ENCODE data around the gene EFCAB9. TPM values are rescaled to one million over a fixed set of nuclear protein-coding genes. Genes with fewer than 3 reads are reported as not detected.
"Not testable (repeated sequence)": the region's sequence is repeated elsewhere in the genome, so short reads cannot be mapped to it uniquely, and the experiment has no call there.

Gene EFCAB9
- total and polyA plus RNA-seq, 9 donors, result not detected

DNA sequence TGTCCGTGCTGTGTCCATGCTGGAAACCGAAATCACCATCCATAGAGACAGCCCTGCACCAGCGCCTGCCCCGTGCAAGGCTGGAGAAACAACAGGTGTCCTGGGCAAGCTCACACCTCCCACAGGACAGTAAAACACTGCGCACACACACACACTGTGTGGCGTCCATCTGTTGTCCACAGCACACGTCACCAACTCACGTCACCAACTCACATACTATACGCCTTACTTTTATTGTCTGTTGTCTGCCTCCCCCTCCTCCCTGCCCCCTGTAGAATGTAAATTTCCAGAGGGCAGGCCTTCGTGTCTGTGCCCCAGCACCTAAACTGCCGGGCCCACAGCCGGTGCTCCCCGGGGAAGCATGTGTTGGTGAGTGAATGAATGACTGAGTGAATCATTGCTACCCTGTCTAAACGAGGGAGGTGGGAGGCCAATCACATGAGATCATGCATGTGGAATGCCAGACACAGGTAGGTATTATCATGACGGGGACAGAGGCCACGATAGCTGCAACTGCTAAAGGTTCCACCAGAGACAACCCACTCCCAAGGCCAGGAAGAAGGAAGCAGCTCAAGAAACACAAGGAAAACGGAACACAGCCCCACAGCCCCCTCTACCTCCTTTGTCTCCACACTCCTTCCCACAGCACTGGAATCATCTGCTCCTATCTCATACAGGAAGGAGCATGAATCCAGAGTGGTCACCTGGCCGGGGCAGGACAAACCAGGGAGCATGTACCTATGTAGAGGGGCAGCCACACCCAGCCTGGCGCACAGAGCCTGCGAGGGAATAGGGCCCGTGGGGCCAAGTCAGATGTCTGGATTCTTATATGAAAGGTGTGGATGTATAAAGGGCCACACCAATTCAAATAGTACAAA lies 47.9 kb upstream of the EFCAB9 start:
- Histone ChIP-seq H3K36me3 (no peaks in the 10 kb centered on the region), H3K27ac (no peak overlapping the region), H3K9me3 (no peaks in the 10 kb centered on the region), H3K4me1 (ENCODE audit: insufficient read depth) (no peaks in the 10 kb centered on the region), H3K27me3 (no peaks in the 10 kb centered on the region), H3K4me3 (no peak overlapping the region)
- intact Hi-C loops (cut with DNase I), result no loop called here
- DNase-seq, result no peak
- 85 to 88% (median 87%) methylated on average over 21 of the region's 21 CpGs for WGBS, 3 donors
- TF ChIP-seq, protein P1, sequence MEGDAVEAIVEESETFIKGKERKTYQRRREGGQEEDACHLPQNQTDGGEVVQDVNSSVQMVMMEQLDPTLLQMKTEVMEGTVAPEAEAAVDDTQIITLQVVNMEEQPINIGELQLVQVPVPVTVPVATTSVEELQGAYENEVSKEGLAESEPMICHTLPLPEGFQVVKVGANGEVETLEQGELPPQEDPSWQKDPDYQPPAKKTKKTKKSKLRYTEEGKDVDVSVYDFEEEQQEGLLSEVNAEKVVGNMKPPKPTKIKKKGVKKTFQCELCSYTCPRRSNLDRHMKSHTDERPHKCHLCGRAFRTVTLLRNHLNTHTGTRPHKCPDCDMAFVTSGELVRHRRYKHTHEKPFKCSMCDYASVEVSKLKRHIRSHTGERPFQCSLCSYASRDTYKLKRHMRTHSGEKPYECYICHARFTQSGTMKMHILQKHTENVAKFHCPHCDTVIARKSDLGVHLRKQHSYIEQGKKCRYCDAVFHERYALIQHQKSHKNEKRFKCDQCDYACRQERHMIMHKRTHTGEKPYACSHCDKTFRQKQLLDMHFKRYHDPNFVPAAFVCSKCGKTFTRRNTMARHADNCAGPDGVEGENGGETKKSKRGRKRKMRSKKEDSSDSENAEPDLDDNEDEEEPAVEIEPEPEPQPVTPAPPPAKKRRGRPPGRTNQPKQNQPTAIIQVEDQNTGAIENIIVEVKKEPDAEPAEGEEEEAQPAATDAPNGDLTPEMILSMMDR (IDR thresholded peaks at IDR 0.05), result no peak

DNA sequence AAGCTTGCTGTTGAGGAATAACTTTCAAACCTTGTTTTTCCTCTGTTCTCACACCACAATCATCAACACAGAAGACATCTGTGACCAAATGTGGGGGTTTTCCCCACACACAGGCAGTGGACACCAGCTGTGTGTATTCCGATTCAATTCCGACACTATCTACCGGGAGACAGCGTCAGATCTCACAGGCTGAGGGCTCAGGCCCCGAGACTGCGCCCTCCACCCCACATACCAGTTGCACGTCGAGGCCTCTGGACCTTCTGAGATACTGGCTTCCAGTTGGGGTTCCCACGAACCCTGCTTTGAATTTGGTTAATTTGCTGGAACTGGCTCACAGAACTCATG lies 47.3 kb upstream of the EFCAB9 start:
- H3K27ac ChIP-seq, result no peak overlapping the region
- no peaks in the 10 kb centered on the region for H3K27me3 ChIP-seq
- H3K4me1 ChIP-seq (ENCODE audit: insufficient read depth), result no peaks in the 10 kb centered on the region
- no peak for DNase-seq
- WGBS, 3 donors, result 88 to 94% (median 92%) methylated on average over 9 of the region's 9 CpGs
- H3K4me3 ChIP-seq, result no peak overlapping the region
- intact Hi-C loops (cut with DNase I), result no loop called here
- TF ChIP-seq POLR2A (IDR thresholded peaks at IDR 0.05), result no peak
- H3K9me3 ChIP-seq, result no peaks in the 10 kb centered on the region
- H3K36me3 ChIP-seq, result no peaks in the 10 kb centered on the region

DNA sequence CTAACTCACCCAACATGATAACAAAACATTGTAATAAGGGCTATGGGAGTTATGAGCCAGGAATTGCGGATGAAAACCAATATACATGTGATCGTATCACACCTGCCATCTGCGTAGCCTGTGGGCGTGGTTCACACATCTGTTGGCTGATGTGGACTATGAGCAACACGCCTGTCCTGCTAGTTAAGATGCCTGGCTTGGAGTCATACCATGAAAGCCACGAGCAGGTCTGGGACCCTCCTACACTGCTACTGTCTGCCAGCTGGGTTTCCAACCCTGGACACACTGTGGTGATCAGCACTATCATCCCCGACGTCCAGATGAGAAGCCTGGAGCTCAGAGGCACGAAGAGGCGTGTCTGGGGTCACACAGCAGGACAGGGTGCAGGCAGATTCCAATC lies 46.1 kb upstream of the EFCAB9 start:
- WGBS, 3 donors, result 79 to 85% (median 81%) methylated on average over 10 of the region's 10 CpGs
- TF ChIP-seq EP300 (IDR thresholded peaks at IDR 0.05), result no peak
- Histone ChIP-seq H3K4me3 (no peak overlapping the region), H3K27me3 (no peaks in the 10 kb centered on the region), H3K9me3 (no peaks in the 10 kb centered on the region), H3K4me1 (ENCODE audit: insufficient read depth) (no peaks in the 10 kb centered on the region), H3K27ac (no peak overlapping the region), H3K36me3 (no peaks in the 10 kb centered on the region)
- DNase-seq, result no peak
- intact Hi-C loops (cut with DNase I), result no loop called here

DNA sequence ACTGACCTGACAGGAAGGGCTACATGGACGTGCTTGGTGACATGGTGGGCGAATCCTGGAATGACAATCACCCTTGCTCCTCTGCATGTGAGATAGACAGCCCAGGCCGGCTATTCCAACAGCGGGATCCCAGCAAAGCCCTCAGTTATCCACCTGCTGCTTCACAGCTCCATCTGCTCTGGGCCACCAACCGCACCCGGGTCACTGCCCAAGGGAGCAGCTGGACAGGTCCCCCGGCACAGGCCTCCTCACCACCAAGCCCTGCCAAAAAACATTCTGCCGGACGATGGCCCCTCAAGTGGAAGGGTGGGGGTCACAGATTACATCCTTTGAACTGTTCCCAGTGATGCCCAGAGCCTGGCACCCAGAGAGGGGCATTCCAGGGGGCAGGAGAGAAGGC lies 45.6 kb upstream of the EFCAB9 start:
- WGBS, 3 donors, result 87 to 93% (median 87%) methylated on average over 9 of the region's 9 CpGs
- DNase-seq, result no peak
- Histone ChIP-seq H3K27me3 (no peaks in the 10 kb centered on the region), H3K4me1 (ENCODE audit: insufficient read depth) (no peaks in the 10 kb centered on the region), H3K36me3 (no peaks in the 10 kb centered on the region), H3K4me3 (no peak overlapping the region), H3K9me3 (no peaks in the 10 kb centered on the region), H3K27ac (no peak overlapping the region)
- intact Hi-C loops (cut with DNase I), result no loop called here
- no peak for TF ChIP-seq EP300 (IDR thresholded peaks at IDR 0.05)
- TF ChIP-seq POLR2A (IDR thresholded peaks at IDR 0.05), result no peak
- TF ChIP-seq, protein P1 (IDR thresholded peaks at IDR 0.05), result no peak

DNA sequence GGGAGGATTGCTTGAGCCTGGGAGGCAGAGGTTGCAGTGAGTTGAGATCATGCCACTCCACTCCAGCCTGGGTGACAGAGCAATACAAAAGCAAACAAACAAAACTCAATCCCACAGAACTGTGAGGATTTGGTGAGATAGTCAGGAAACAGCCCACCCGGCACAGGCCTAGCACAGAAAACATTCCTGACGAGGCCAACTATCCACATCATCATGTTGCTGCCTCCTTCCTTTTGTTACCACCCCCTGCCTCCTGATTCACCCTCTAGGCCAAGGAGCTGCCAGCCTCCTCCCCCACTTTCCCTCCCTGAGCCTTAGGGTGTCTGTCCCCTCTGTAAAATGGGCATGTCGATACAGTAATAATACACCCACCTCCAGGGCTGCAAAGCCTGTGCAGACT lies 44.9 kb upstream of the EFCAB9 start:
- H3K36me3 ChIP-seq, result no peaks in the 10 kb centered on the region
- no peak overlapping the region for H3K4me3 ChIP-seq
- WGBS, 3 donors, result 84 to 90% (median 88%) methylated on average over 3 of the region's 3 CpGs
- H3K27me3 ChIP-seq, result no peaks in the 10 kb centered on the region
- no peak overlapping the region for H3K27ac ChIP-seq
- intact Hi-C loops (cut with DNase I), result no loop called here
- H3K9me3 ChIP-seq, result no peaks in the 10 kb centered on the region
- TF ChIP-seq POLR2A (IDR thresholded peaks at IDR 0.05) (no peak), EP300 (IDR thresholded peaks at IDR 0.05) (no peak)
- TF ChIP-seq, protein P1 (IDR thresholded peaks at IDR 0.05), result no peak
- DNase-seq, result no peak
- H3K4me1 ChIP-seq (ENCODE audit: insufficient read depth), result no peaks in the 10 kb centered on the region

DNA sequence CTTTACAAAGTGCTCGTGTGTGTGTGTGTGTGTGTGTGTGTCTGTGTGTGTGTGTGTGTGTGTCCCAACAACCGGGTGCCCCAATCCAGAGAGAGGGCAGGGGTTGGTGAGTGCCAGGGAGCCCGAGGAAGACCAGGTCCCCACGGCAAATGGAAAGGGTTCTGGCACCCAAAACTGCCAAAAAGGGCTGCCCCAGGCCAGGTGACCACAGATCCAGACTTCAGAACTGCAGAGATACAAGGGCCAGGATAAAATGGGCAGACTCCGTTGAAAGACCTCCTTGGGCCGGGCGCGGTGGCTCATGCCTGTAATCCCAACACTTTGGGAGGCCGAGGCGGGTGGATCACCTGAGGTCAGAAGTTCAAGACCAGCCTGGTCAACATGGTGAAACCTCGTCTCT lies 44.5 kb upstream of the EFCAB9 start:
- H3K4me1 ChIP-seq (ENCODE audit: insufficient read depth); DNase-seq; H3K9me3 ChIP-seq; H3K36me3 ChIP-seq; H3K27ac ChIP-seq; H3K4me3 ChIP-seq; H3K27me3 ChIP-seq; intact Hi-C loops (cut with DNase I): not testable (repeated sequence)
- WGBS, 3 donors, result 90 to 92% (median 90%) methylated on average over 11 of the region's 11 CpGs

All from ovary (tissue), 9 donors.